HepG2 (cell line): ENCODE measurements around the gene ABCA4. TPM values are rescaled to one million over a fixed set of nuclear protein-coding genes. Genes with fewer than 3 reads are reported as not detected.
"Not testable (repeated sequence)": the region's sequence is repeated elsewhere in the genome, so short reads cannot be mapped to it uniquely, and the experiment has no call there.

Source experiments
- ATAC-seq: fragments of 200-7000 bp; cut with Tn5 transposase; 3 replicates; pipeline ENCODE4 v1.9.1; 2020; ENCODE audit warnings: mild to moderate bottlenecking, moderate library complexity
- BruUV-seq: library from RNA; stranded (reverse); fragments of 400-500 nt; replicated peaks from 2 replicates; lab custom pipeline; 2021; lab: Mats Ljungman, UMichigan
- CTCF ChIA-PET: fragments of 300-600 bp; formaldehyde crosslinking; extraction: SDS; loops from one replicate; lab custom pipeline; 2021; ENCODE audit warnings: low total read pairs, inconsistent platforms, low intra/inter-chr PET ratio; lab: Yijun Ruan, JAX
- POLR2A ChIA-PET: fragments of 350-600 bp; sonication (Branson Sonifier 250); formaldehyde crosslinking; loops from one replicate; lab custom pipeline; 2020; ENCODE audit warnings: antibody characterized with exemption, inconsistent platforms; lab: Yijun Ruan, JAX
- DNase-seq: peaks from one replicate; pipeline ENCODE4 v3.0.0-alpha.2; 2015; ENCODE audit warnings: low spot score
- FAIRE-seq: peaks from 3 replicates; lab custom pipeline; 2011; peaks lifted over from hg19 to GRCh38; lab: Jason Lieb, UNC
- H2AFZ ChIP-seq: one replicate; pipeline ENCODE4 v1.6.1; 2011; ENCODE audit warnings: low read length, inconsistent platforms
- H3K27ac ChIP-seq: fragments of 300-600 bp; 3 replicates; pipeline ENCODE4 v1.8.0; 2011; ENCODE audit warnings: mixed run types, mild to moderate bottlenecking, mixed read lengths, low read length, inconsistent platforms; ENCODE audit not compliant: insufficient read depth; ENCODE audit errors: extremely low read length
- H3K27me3 ChIP-seq, 2 experiments: fragments of 200-600 bp in 1 of 2; 2 replicates in 1 of 2; 3 replicates in 1 of 2; pipeline versions ENCODE4 v1.6.0 to v1.8.0; 2011; ENCODE audit warnings: low read length in 2 of 2, mild to moderate bottlenecking in 2 of 2, moderate library complexity in 2 of 2, inconsistent platforms in 1 of 2; ENCODE audit not compliant: insufficient read depth in 2 of 2, control insufficient read depth in 1 of 2
- H3K36me3 ChIP-seq, 2 experiments: fragments of 200-600 bp in 1 of 2; replicated peaks in 1 of 2; 2 replicates in 1 of 2; 3 replicates in 1 of 2; pipeline versions ENCODE4 v1.5.1 to v1.8.0; 2011; ENCODE audit warnings: low read length in 2 of 2, inconsistent platforms in 1 of 2; ENCODE audit not compliant: insufficient read depth in 2 of 2, control insufficient read depth in 1 of 2
- H3K4me1 ChIP-seq: 2 replicates; pipeline ENCODE4 v1.5.1; 2012; ENCODE audit warnings: low read length, inconsistent platforms; ENCODE audit not compliant: insufficient read depth
- H3K4me2 ChIP-seq: 2 replicates; pipeline ENCODE4 v1.6.0; 2011; ENCODE audit warnings: low read depth, low read length, inconsistent platforms
- H3K4me3 ChIP-seq, 3 experiments: fragments of 200-600 bp in 1 of 3; sonication (generic), shearing (Covaris generic) in 1 of 3; replicated peaks in 1 of 3; 2 replicates each; pipeline ENCODE4 v1.5.1; 2011 to 2016; ENCODE audit warnings: low read length in 3 of 3, inconsistent platforms in 2 of 3, low read depth in 2 of 3, mild to moderate bottlenecking in 2 of 3, control low read depth in 1 of 3, mixed read lengths in 1 of 3; ENCODE audit not compliant: insufficient read depth in 1 of 3
- H3K79me2 ChIP-seq: one replicate; pipeline ENCODE4 v1.6.1; 2011; ENCODE audit warnings: low read length, inconsistent platforms; ENCODE audit not compliant: insufficient read depth
- H3K9ac ChIP-seq: 2 replicates; pipeline ENCODE4 v1.6.0; 2011; ENCODE audit warnings: mild to moderate bottlenecking, low read depth, low read length, inconsistent platforms; ENCODE audit not compliant: insufficient read depth
- H3K9me3 ChIP-seq: 2 replicates; pipeline ENCODE4 v1.5.1; 2012; ENCODE audit warnings: mild to moderate bottlenecking, low read length
- H4K20me1 ChIP-seq: 2 replicates; pipeline ENCODE4 v1.6.0; 2011; ENCODE audit warnings: inconsistent platforms, mild to moderate bottlenecking, low read length, moderate library complexity; ENCODE audit not compliant: insufficient read depth
- WGBS: methylation state at CpG from one replicate; pipeline ENCODE4 v1.1.6; 2017; ENCODE audit warnings: low lambda C conversion rate; 5-methylcytosine and 5-hydroxymethylcytosine counted together
- in situ Hi-C: cut with HindIII; loops from 2 replicates; pipeline ENCODE4 v1.10.0; 2017; ENCODE audit warnings: low pct_unique_long_range_greater_than_20kb; ENCODE audit not compliant: extremely low pct_ligation_motif_present
- intact Hi-C: fragments of 100-400 bp; cut with micrococcal nuclease; formaldehyde crosslinking; loops from one replicate; pipeline ENCODE4 v1.10.0; 2022; ENCODE audit not compliant: unreplicated experiment
- polyA plus RNA-seq, 8 experiments: library from polyadenylated mRNA; depleted of rRNA in 3 of 8; stranded (reverse) in 7 of 8; unstranded in 1 of 8; fragments of >200 nt; fragmentation: Illumina TruSeq in 4 of 8; extraction: Trizol in 4 of 8; gene quantifications; 2 replicates each; pipeline versions ENCODE4 v1.2.1 to v1.2.3, GENCODE V29; 2011 to 2016; ENCODE audit warnings: low read depth in 4 of 8, missing spikeins in 1 of 8, mixed read lengths in 1 of 8; ENCODE audit not compliant: insufficient read depth in 1 of 8
- total RNA-seq, 5 experiments: library from RNA; depleted of rRNA; stranded (reverse); fragments of >200 nt; fragmentation: Illumina TruSeq; extraction: Trizol; gene quantifications; 2 replicates each; pipeline ENCODE4 v1.2.3, GENCODE V29; 2016; ENCODE audit warnings: low read depth in 1 of 5
- TF ChIP-seq, protein P1 (sequence below): fragments of 450-650 bp; IDR thresholded peaks from 2 replicates; pipeline ENCODE4 v1.6.1; 2017
- TF ChIP-seq, protein P2 (sequence below): fragments of 450-650 bp; IDR thresholded peaks from 2 replicates; pipeline ENCODE4 v1.6.1; 2016
- TF ChIP-seq, protein P3 (sequence below): sonication (generic); formaldehyde crosslinking; IDR thresholded peaks from 2 replicates; pipeline ENCODE4 v1.8.0; 2022; ENCODE audit warnings: missing genetic modification reagents, mild to moderate bottlenecking, inconsistent platforms, borderline replicate concordance

Gene ABCA4
- total and polyA plus RNA-seq, 2 of the 13 experiments (the other 11 are each of a cell fraction or from before 2014, with no cell fraction given): 0.24 to 0.67 TPM

DNA sequence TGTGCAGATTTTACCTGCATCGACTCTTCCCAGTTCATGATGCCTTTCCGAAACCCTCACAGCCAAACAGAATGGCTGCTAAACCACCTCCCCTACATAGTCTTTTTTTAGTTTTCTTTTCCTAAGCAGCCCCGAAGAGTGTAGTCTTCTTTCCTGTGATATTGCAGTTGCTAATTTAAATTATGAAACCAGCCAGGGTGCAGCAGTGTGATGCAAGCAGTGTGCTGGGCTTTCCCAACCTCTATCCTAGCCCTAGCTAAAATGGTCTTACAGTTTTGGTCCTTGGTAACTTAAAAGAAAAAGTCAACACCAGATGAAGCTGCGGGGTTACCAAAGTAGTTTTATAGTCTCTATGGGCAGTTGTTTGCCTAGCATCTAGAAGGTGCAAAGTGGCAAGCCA lies 129.7 kb downstream of the ABCA4 start:
- Histone ChIP-seq H3K27ac (no peak overlapping the region), H3K4me2 (no peak overlapping the region), H4K20me1 (no peaks in the 10 kb centered on the region), H3K4me3 (no peak overlapping the region), H3K9me3 (no peaks in the 10 kb centered on the region), H3K79me2 (no peaks in the 10 kb centered on the region), H3K27me3 (peaks cover 0 to 12% of the 10 kb centered on the region in 2 experiments; a peak in 1 of 5 replicates), H2AFZ (no peak overlapping the region), H3K4me1 (peaks cover 17% of the 10 kb centered on the region), H3K9ac (no peak overlapping the region), H3K36me3 (no peaks in the 10 kb centered on the region)
- TF ChIP-seq, protein P1, sequence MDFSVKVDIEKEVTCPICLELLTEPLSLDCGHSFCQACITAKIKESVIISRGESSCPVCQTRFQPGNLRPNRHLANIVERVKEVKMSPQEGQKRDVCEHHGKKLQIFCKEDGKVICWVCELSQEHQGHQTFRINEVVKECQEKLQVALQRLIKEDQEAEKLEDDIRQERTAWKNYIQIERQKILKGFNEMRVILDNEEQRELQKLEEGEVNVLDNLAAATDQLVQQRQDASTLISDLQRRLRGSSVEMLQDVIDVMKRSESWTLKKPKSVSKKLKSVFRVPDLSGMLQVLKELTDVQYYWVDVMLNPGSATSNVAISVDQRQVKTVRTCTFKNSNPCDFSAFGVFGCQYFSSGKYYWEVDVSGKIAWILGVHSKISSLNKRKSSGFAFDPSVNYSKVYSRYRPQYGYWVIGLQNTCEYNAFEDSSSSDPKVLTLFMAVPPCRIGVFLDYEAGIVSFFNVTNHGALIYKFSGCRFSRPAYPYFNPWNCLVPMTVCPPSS: no peak
- TF ChIP-seq, protein P2, sequence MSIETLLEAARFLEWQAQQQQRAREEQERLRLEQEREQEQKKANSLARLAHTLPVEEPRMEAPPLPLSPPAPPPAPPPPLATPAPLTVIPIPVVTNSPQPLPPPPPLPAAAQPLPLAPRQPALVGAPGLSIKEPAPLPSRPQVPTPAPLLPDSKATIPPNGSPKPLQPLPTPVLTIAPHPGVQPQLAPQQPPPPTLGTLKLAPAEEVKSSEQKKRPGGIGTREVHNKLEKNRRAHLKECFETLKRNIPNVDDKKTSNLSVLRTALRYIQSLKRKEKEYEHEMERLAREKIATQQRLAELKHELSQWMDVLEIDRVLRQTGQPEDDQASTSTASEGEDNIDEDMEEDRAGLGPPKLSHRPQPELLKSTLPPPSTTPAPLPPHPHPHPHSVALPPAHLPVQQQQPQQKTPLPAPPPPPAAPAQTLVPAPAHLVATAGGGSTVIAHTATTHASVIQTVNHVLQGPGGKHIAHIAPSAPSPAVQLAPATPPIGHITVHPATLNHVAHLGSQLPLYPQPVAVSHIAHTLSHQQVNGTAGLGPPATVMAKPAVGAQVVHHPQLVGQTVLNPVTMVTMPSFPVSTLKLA: no peak
- TF ChIP-seq, protein P3, sequence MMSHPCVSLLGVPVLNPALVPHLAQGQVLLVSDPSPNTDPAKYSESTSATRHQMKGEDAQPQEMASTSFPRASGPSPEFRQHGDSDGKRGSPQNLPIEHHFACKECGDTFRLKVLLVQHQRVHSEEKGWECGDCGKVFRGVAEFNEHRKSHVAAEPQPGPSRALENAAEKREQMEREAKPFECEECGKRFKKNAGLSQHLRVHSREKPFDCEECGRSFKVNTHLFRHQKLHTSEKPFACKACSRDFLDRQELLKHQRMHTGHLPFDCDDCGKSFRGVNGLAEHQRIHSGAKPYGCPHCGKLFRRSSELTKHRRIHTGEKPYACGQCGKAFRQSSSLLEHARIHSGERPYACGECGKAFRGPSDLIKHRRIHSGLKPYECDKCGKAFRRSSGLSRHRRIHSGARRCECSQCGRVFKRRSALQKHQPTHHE (CRISPR knock-in tag): no peak
- CTCF ChIA-PET: no interaction called here
- FAIRE-seq: no peak
- no peak for ATAC-seq
- no peak for DNase-seq
- POLR2A ChIA-PET: no interaction called here
- 74% methylated on average over 4 of the region's 4 CpGs for WGBS
- in situ Hi-C loops: no loop called here
- intact Hi-C loops: no loop called here
- BruUV-seq: no TSS peak

DNA sequence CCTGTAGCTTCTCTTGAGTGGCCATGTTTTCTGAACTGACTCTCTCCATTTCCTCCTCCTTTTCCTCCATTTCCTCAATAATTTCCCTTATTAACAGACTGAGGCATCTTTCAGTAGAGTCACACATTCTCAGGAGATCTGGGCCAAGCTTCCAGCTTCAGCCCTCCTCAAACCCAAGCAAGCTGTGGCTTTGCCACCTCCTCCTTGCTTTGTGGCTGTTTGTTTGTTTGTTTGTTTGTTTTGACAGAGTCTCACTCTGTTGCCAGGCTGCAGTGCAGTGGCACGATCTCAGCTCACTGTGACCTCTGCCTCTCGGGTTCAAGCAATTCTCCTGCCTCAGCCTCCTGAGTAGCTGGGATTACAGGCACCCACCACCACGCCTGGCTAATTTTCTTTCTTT lies 130.5 kb downstream of the ABCA4 start:
- H3K27ac ChIP-seq, BruUV-seq, H2AFZ ChIP-seq, H4K20me1 ChIP-seq, CTCF ChIA-PET, H3K4me2 ChIP-seq, ATAC-seq, H3K4me3 ChIP-seq, FAIRE-seq, in situ Hi-C loops, DNase-seq, intact Hi-C loops, H3K36me3 ChIP-seq, POLR2A ChIA-PET, H3K9ac ChIP-seq, H3K9me3 ChIP-seq, H3K79me2 ChIP-seq: not testable (repeated sequence)
- H3K27me3 ChIP-seq: peaks cover 0 to 12% of the 10 kb centered on the region in 2 experiments; a peak in 1 of 5 replicates
- peaks cover 17% of the 10 kb centered on the region for H3K4me1 ChIP-seq
- 59% methylated on average over 3 of the region's 3 CpGs for WGBS
